K562 (cell line): Measurements from ENCODE around the gene VSIG10. TPM values are rescaled to one million over a fixed set of nuclear protein-coding genes. Genes with fewer than 3 reads are reported as not detected.

Experiments used
- C11orf30 ChIP-seq: fragments of 450-650 bp; IDR thresholded peaks from 2 replicates; pipeline ENCODE4 v1.6.1; 2016; ENCODE audit warnings: low read depth, mild to moderate bottlenecking
- CREBBP ChIP-seq: IDR thresholded peaks from one replicate; pipeline ENCODE4 v1.6.1; 2012; ENCODE audit warnings: low read depth, mild to moderate bottlenecking, control low read depth, inconsistent platforms, low read length
- CREM ChIP-seq: IDR thresholded peaks from 2 replicates; pipeline ENCODE4 v1.6.1; 2014; ENCODE audit warnings: antibody characterized with exemption, low read depth
- DIDO1 ChIP-seq: fragments of 450-650 bp; IDR thresholded peaks from 2 replicates; pipeline ENCODE4 v1.6.1; 2016; ENCODE audit warnings: low read depth, missing biosample characterization, missing genetic modification characterization
- IRF2 ChIP-seq: sonication (generic); formaldehyde crosslinking; IDR thresholded peaks from 2 replicates; pipeline ENCODE4 v1.8.1; 2022; ENCODE audit warnings: mild to moderate bottlenecking, missing genetic modification reagents
- KDM5B ChIP-seq: fragments of 200-600 bp; sonication (generic); IDR thresholded peaks from 2 replicates; pipeline ENCODE4 v1.6.1; 2012; ENCODE audit warnings: low read depth, mild to moderate bottlenecking, moderate library complexity, low read length, control low read depth, inconsistent platforms; ENCODE audit not compliant: insufficient replicate concordance
- LARP7 ChIP-seq: fragments of 450-650 bp; IDR thresholded peaks from 2 replicates; pipeline ENCODE4 v1.6.1; 2016
- MIER1 ChIP-seq: fragments of 450-650 bp; IDR thresholded peaks from 2 replicates; pipeline ENCODE4 v1.6.1; 2016; ENCODE audit warnings: antibody characterized with exemption, mild to moderate bottlenecking, low read depth
- NFYB ChIP-seq: IDR thresholded peaks from 2 replicates; pipeline ENCODE4 v1.6.1; 2011; ENCODE audit warnings: mild to moderate bottlenecking, moderate library complexity; ENCODE audit not compliant: insufficient read length; ENCODE audit errors: extremely low read depth
- NR3C1 ChIP-seq: sonication (generic); formaldehyde crosslinking; IDR thresholded peaks from 2 replicates; pipeline ENCODE4 v1.8.1; 2022; ENCODE audit warnings: missing genetic modification reagents
- RFX7 ChIP-seq: fragments of 250-450 bp; sonication (Bioruptor Pico); IDR thresholded peaks from 2 replicates; pipeline ENCODE4 v1.5.1; 2021; ENCODE audit warnings: mild to moderate bottlenecking
- SMARCE1 ChIP-seq: fragments of 450-650 bp; IDR thresholded peaks from 2 replicates; pipeline ENCODE4 v1.7.1; 2016; ENCODE audit warnings: mild to moderate bottlenecking
- TAL1 ChIP-seq: fragments of 450-650 bp; IDR thresholded peaks from 2 replicates; pipeline ENCODE4 v1.6.1; 2016; ENCODE audit warnings: mild to moderate bottlenecking
- TRIM28 ChIP-seq: fragments of 450-650 bp; IDR thresholded peaks from 2 replicates; pipeline ENCODE4 v1.6.1; 2017
- ZNF77 ChIP-seq: fragments of 250-450 bp; sonication (Bioruptor Pico); IDR thresholded peaks from 2 replicates; pipeline ENCODE4 v1.5.0; 2020
- polyA plus RNA-seq, 8 experiments: library from polyadenylated mRNA; depleted of rRNA in 4 of 8; stranded (reverse) in 5 of 8; unstranded in 3 of 8; fragments of >200 nt; fragmentation: Nextera tagmentation in 2 of 8; fragmentation: Illumina TruSeq in 1 of 8; extraction: Ambion mirVana in 2 of 8; extraction: Trizol in 1 of 8; gene quantifications; 2 replicates each; pipeline versions ENCODE4 v1.2.1 to v1.2.3, GENCODE V29; 2011 to 2014; ENCODE audit warnings: inconsistent platforms in 1 of 8, missing spikeins in 1 of 8
- total RNA-seq, 7 experiments: library from RNA; depleted of rRNA in 6 of 7; stranded (reverse); fragments of >200 nt in 6 of 7; fragmentation: Illumina TruSeq in 2 of 7; extraction: Trizol in 2 of 7; gene quantifications; 2 replicates each; pipeline versions ENCODE4 v1.2.1 to v1.2.3, GENCODE V29; 2011 to 2021; ENCODE audit warnings: low replicate concordance in 1 of 7
- TF ChIP-seq, protein P1 (sequence below): fragments of 450-650 bp; IDR thresholded peaks from 2 replicates; pipeline ENCODE4 v1.6.1; 2016; ENCODE audit warnings: mild to moderate bottlenecking
- TF ChIP-seq, protein P2 (sequence below): sonication (generic); formaldehyde crosslinking; IDR thresholded peaks from 2 replicates; pipeline ENCODE4 v1.8.0; 2022; ENCODE audit warnings: mild to moderate bottlenecking, missing genetic modification reagents
- TF ChIP-seq, protein P3 (sequence below): sonication (generic); formaldehyde crosslinking; IDR thresholded peaks from 2 replicates; pipeline ENCODE4 v1.8.0; 2022; ENCODE audit warnings: mild to moderate bottlenecking, missing genetic modification reagents, borderline replicate concordance

The VSIG10 gene
- total and polyA plus RNA-seq, 9 of the 15 experiments (the other 6 are each of a cell fraction or from before 2014, with no cell fraction given), result 4.1 to 8.8 (median 4.7) TPM

DNA sequence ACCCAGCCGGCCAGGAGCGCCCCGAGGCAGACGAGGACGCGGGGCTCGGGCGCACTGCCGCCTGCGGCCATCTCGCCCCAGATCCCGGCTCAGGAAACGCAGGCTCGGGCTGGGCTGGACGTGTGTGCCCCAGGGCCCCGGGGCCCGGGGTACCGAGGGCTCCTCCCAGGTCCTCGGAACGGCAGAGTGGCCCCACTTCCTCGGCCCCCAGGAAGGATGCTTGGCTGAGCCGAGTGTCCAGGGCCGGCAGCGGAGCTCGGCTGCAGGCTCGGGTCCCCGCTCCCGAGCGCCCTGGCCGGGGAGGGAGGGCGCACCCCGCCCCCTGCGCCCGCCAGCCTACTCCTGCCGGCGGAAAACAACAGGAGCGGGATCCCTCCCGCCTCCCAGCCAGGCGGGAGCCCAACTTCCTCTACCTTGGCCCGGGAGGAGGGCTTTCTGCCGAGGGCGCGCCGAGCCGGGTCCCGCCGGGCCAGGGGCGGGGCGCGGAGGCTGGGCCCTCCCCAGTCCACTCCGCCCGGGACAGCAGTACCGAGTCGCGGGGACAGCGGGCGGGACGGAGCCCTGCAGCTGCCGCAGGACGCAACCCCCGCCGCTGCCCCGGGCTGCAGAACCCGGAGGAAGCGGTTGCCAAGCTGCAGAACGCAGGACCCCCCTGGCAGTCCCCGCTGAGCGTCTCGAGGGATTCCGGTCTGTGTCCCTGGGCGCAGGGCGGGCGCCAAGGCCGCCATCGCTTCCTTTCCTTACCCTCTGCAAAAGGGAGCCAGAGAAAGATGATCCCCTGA lies at the start of gene VSIG10 (continued):
- TF ChIP-seq KDM5B (peak; percentile 68), ZNF77 (no peak), SMARCE1 (no peak), IRF2 (CRISPR knock-in tag) (no peak), TAL1 (no peak), LARP7 (no peak), CREM (no peak), DIDO1 (no peak), MIER1 (no peak), CREBBP (no peak), RFX7 (CRISPR knock-in tag) (no peak), NFYB (no peak), NR3C1 (no peak), C11orf30 (no peak), TRIM28 (no peak)
- TF ChIP-seq, protein P1, sequence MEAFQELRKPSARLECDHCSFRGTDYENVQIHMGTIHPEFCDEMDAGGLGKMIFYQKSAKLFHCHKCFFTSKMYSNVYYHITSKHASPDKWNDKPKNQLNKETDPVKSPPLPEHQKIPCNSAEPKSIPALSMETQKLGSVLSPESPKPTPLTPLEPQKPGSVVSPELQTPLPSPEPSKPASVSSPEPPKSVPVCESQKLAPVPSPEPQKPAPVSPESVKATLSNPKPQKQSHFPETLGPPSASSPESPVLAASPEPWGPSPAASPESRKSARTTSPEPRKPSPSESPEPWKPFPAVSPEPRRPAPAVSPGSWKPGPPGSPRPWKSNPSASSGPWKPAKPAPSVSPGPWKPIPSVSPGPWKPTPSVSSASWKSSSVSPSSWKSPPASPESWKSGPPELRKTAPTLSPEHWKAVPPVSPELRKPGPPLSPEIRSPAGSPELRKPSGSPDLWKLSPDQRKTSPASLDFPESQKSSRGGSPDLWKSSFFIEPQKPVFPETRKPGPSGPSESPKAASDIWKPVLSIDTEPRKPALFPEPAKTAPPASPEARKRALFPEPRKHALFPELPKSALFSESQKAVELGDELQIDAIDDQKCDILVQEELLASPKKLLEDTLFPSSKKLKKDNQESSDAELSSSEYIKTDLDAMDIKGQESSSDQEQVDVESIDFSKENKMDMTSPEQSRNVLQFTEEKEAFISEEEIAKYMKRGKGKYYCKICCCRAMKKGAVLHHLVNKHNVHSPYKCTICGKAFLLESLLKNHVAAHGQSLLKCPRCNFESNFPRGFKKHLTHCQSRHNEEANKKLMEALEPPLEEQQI, result no peak
- TF ChIP-seq, protein P2, sequence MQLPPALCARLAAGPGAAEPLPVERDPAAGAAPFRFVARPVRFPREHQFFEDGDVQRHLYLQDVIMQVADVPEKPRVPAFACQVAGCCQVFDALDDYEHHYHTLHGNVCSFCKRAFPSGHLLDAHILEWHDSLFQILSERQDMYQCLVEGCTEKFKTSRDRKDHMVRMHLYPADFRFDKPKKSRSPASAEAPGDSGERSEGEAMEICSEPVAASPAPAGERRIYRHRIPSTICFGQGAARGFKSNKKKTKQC (CRISPR knock-in tag), result no peak
- TF ChIP-seq, protein P3, sequence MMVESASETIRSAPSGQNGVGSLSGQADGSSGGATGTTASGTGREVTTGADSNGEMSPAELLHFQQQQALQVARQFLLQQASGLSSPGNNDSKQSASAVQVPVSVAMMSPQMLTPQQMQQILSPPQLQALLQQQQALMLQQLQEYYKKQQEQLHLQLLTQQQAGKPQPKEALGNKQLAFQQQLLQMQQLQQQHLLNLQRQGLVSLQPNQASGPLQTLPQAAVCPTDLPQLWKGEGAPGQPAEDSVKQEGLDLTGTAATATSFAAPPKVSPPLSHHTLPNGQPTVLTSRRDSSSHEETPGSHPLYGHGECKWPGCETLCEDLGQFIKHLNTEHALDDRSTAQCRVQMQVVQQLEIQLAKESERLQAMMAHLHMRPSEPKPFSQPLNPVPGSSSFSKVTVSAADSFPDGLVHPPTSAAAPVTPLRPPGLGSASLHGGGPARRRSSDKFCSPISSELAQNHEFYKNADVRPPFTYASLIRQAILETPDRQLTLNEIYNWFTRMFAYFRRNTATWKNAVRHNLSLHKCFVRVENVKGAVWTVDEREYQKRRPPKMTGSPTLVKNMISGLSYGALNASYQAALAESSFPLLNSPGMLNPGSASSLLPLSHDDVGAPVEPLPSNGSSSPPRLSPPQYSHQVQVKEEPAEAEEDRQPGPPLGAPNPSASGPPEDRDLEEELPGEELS (CRISPR knock-in tag), result no peak
